GM12878 (cell line): Measurements from ENCODE around the gene PERP. TPM values are rescaled to one million over a fixed set of nuclear protein-coding genes. Genes with fewer than 3 reads are reported as not detected.

Experiments used
- ATAC-seq: fragments of 200-7000 bp; cut with Tn5 transposase; 3 replicates; pipeline ENCODE4 v1.9.1; 2020; ENCODE audit warnings: mild to moderate bottlenecking, moderate library complexity
- BruUV-seq: library from RNA; stranded (reverse); fragments of 400-500 nt; replicated peaks from 2 replicates; lab custom pipeline; 2021; lab: Mats Ljungman, UMichigan
- CTCF ChIA-PET: fragments of 300-600 bp; sonication (Branson Sonifier 250); formaldehyde crosslinking; extraction: SDS; loops from one replicate; lab custom pipeline; 2021; ENCODE audit warnings: inconsistent platforms; lab: Yijun Ruan, JAX
- POLR2A ChIA-PET: fragments of 350-600 bp; formaldehyde crosslinking; extraction: SDS; loops from one replicate; lab custom pipeline; 2021; ENCODE audit warnings: inconsistent platforms; lab: Charles Lee
- RAD21 ChIA-PET: fragments of 300-600 bp; sonication (Branson Sonifier 250); formaldehyde crosslinking; loops from one replicate; lab custom pipeline; 2023; ENCODE audit warnings: antibody characterized with exemption; ENCODE audit not compliant: unreplicated experiment; lab: Charles Lee
- SMC1A ChIA-PET: fragments of 300-600 bp; sonication (Branson Sonifier 250); formaldehyde crosslinking; loops from one replicate; lab custom pipeline; 2023; ENCODE audit not compliant: unreplicated experiment, uncharacterized antibody; lab: Charles Lee
- DNase-seq: peaks from one replicate; pipeline ENCODE4 v3.0.0-alpha.2; 2011; ENCODE audit warnings: low read depth, low spot score
- FAIRE-seq: peaks from 3 replicates; lab custom pipeline; 2011; peaks lifted over from hg19 to GRCh38; lab: Jason Lieb, UNC
- H2AFZ ChIP-seq: 2 replicates; pipeline ENCODE4 v1.6.0; 2011; ENCODE audit warnings: low read depth, low read length, control low read depth; ENCODE audit not compliant: control insufficient read depth
- H3K27ac ChIP-seq: 2 replicates; pipeline ENCODE4 v1.5.1; 2011; ENCODE audit warnings: control low read depth; ENCODE audit not compliant: control insufficient read depth, insufficient read depth
- H3K27me3 ChIP-seq, 2 experiments: replicated peaks in 1 of 2; 2 replicates each; pipeline versions ENCODE4 v1.6.0 to v1.6.1; 2011; ENCODE audit warnings: low read length in 1 of 2; ENCODE audit not compliant: control insufficient read depth in 2 of 2, insufficient read depth in 2 of 2
- H3K36me3 ChIP-seq, 2 experiments: 2 replicates each; pipeline ENCODE4 v1.5.1; 2011; ENCODE audit warnings: low read length in 1 of 2; ENCODE audit not compliant: control insufficient read depth in 2 of 2, insufficient read depth in 2 of 2
- H3K4me1 ChIP-seq: 2 replicates; pipeline ENCODE4 v1.6.1; 2011; ENCODE audit warnings: mild to moderate bottlenecking, low read length, moderate library complexity, mixed read lengths; ENCODE audit not compliant: control insufficient read depth, insufficient read depth
- H3K4me2 ChIP-seq: 2 replicates; pipeline ENCODE4 v1.6.0; 2011; ENCODE audit warnings: control low read depth; ENCODE audit not compliant: control insufficient read depth, insufficient read depth
- H3K4me3 ChIP-seq: fragments of 200-600 bp; sonication (generic); 2 replicates; pipeline ENCODE4 v1.5.1; 2016
- H3K79me2 ChIP-seq: 2 replicates; pipeline ENCODE4 v1.6.0; 2011; ENCODE audit warnings: low read length; ENCODE audit not compliant: control insufficient read depth, insufficient read depth
- H3K9ac ChIP-seq: 2 replicates; pipeline ENCODE4 v1.8.0; 2011; ENCODE audit warnings: low read length, control low read depth, mixed read lengths; ENCODE audit not compliant: control insufficient read depth, insufficient read depth
- H3K9me3 ChIP-seq: replicated peaks from 3 replicates; pipeline ENCODE4 v1.5.1; 2011; ENCODE audit warnings: mild to moderate bottlenecking, low read length; ENCODE audit not compliant: control insufficient read depth, insufficient read depth
- H4K20me1 ChIP-seq: 2 replicates; pipeline ENCODE4 v1.6.0; 2011; ENCODE audit not compliant: control insufficient read depth, insufficient read depth
- BMI1 ChIP-seq: fragments of 450-650 bp; IDR thresholded peaks from 2 replicates; pipeline ENCODE4 v1.6.1; 2016; ENCODE audit warnings: mild to moderate bottlenecking, moderate library complexity, borderline replicate concordance
- ESRRA ChIP-seq: IDR thresholded peaks from 2 replicates; pipeline ENCODE4 v1.6.1; 2012; ENCODE audit warnings: mild to moderate bottlenecking, low read length, improper control_type of control experiment
- KDM1A ChIP-seq: fragments of 200-600 bp; sonication (generic); IDR thresholded peaks from 2 replicates; pipeline ENCODE4 v1.6.1; 2016; ENCODE audit warnings: borderline replicate concordance
- ZNF207 ChIP-seq: fragments of 450-650 bp; IDR thresholded peaks from 2 replicates; pipeline ENCODE4 v1.6.1; 2014; ENCODE audit warnings: antibody characterized with exemption, mild to moderate bottlenecking, borderline replicate concordance
- ZNF622 ChIP-seq: fragments of 450-650 bp; IDR thresholded peaks from 2 replicates; pipeline ENCODE4 v1.6.1; 2017; ENCODE audit warnings: mild to moderate bottlenecking, inconsistent platforms
- whole genome bisulfite sequencing: methylation state at CpG from one replicate; pipeline ENCODE4 v1.1.6; 2016; ENCODE audit warnings: low lambda C conversion rate; ENCODE audit not compliant: insufficient replicate concordance, insufficient coverage; ENCODE audit errors: missing lambda C conversion rate; 5-methylcytosine and 5-hydroxymethylcytosine counted together
- in situ Hi-C: fragments of 300-500 bp; cut with MboI; formaldehyde crosslinking; loops from 9 replicates; pipeline ENCODE4 v1.14.3; 2018; ENCODE audit warnings: mixed read lengths
- intact Hi-C: fragments of 100-400 bp; cut with micrococcal nuclease; formaldehyde crosslinking; loops from one replicate; pipeline ENCODE4 v1.14.2; 2022; ENCODE audit not compliant: unreplicated experiment
- polyA plus RNA-seq, 11 experiments: library from polyadenylated mRNA; depleted of rRNA in 4 of 11; unstranded in 6 of 11; stranded (reverse) in 5 of 11; fragments of >200 nt; fragmentation: Nextera tagmentation in 4 of 11; fragmentation: Illumina TruSeq in 1 of 11; extraction: Ambion mirVana in 4 of 11; extraction: Trizol in 1 of 11; gene quantifications; 1 replicate in 1 of 11; 2 replicates in 10 of 11; pipeline versions ENCODE4 v1.2.1 to v1.2.3, GENCODE V29; 2011 to 2016; ENCODE audit warnings: inconsistent platforms in 2 of 11, missing spikeins in 2 of 11, low read depth in 1 of 11
- total RNA-seq, 4 experiments: library from RNA; depleted of rRNA in 3 of 4; stranded (reverse); fragments of >200 nt in 3 of 4; fragmentation: Illumina TruSeq in 1 of 4; extraction: Trizol in 1 of 4; gene quantifications; 2 replicates each; pipeline versions ENCODE4 v1.2.1 to v1.2.3, GENCODE V29; 2013 to 2021
- TF ChIP-seq, protein P1 (sequence below): fragments of 450-650 bp; IDR thresholded peaks from 2 replicates; pipeline ENCODE4 v1.6.1; 2017; ENCODE audit warnings: low read depth, mild to moderate bottlenecking, moderate library complexity

The PERP gene
- total and polyA plus RNA-seq, 10 of the 15 experiments (the other 5 are each of a cell fraction or from before 2014, with no cell fraction given): 0.37 to 2.4 (median 0.75) TPM

DNA sequence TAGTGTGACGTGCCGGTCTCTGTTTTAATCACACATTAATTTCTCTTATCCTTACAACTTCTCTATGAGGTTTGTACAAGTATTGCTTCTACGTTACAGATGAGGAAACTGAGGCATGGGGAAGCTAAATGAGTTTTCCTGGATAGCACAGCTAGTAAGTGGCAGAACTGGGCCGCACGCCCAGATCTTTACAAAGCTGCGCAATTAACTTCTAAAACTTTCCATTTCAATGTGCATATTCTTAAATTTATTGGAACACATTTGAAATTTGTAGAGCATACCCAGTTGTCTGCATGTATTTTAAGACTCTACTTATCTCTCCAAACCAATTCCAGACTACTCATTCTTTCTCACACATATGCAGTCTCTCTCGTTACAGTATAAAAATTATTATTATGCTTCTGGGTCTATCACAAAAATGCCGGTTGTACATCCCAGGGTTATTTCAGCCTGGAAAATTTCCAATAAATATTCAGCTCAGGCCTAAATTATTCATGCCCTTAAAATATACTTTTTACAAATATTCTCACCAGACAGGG lies 10.2 kb upstream of the PERP start:
- Histone ChIP-seq H3K9me3 (no peaks in the 10 kb centered on the region), H3K4me2 (no peak overlapping the region), H3K27ac (no peak overlapping the region), H3K36me3 (no peaks in the 10 kb centered on the region), H3K4me1 (no peaks in the 10 kb centered on the region), H3K79me2 (no peaks in the 10 kb centered on the region), H2AFZ (no peak overlapping the region), H3K4me3 (no peak overlapping the region), H4K20me1 (no peaks in the 10 kb centered on the region), H3K9ac (no peak overlapping the region), H3K27me3 (peaks cover 0 to 2% of the 10 kb centered on the region in 2 experiments; a peak in 1 of 4 replicates)
- ChIA-PET RAD21 (interaction anchor here (0.6 to 3.0 kb wide), 18 partner anchors 9 to 648 kb away, joined by 3 to 33 read pairs (median 4); no protein-coding TSS in a partner anchor), POLR2A (no interaction called here), SMC1A (interaction anchor here (0.6 to 5.4 kb wide), 17 partner anchors 9 to 1247 kb away, joined by 3 to 46 read pairs (median 5); partner anchors contain the start of gene NHSL1), CTCF (interaction anchor here (0.6 to 8.0 kb wide), 27 partner anchors 9 to 1281 kb away, joined by 3 to 97 read pairs (median 12); partner anchors contain the start of gene HEBP2)
- ATAC-seq (no peak), FAIRE-seq (no peak), DNase-seq (no peak)
- no TSS peak for BruUV-seq
- intact Hi-C loops (loop anchor here (2.0 to 5.0 kb wide), 5 partner anchors 310 to 650 kb away; no protein-coding TSS in a partner anchor), in situ Hi-C loops (loop anchor here (5.0 to 10.0 kb wide), 4 partner anchors 170 to 640 kb away; no protein-coding TSS in a partner anchor)
- 58% methylated on average over 8 of the region's 8 CpGs for WGBS
- TF ChIP-seq ZNF622 (no peak), KDM1A (no peak), BMI1 (no peak), ESRRA (no peak)

DNA sequence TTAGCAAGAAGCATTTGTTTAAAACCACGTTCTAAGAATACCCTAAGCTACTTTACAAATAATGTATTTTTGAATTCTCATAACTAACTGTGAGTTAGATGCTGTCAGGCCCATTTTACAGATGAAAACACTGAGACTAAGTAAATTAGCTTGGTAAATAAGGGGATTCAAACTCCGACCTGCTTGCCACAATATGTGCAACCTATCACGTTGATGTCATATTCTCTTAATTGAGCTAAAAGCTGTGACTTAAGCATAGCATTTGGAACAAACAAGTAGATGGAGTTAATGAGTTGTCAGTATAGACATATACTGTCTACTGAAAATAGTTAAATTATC lies 9.4 kb upstream of the PERP start:
- ATAC-seq: no peak
- in situ Hi-C loops (loop anchor here (5.0 to 10.0 kb wide), 4 partner anchors 171 to 641 kb away; no protein-coding TSS in a partner anchor), intact Hi-C loops (loop anchor here (1.0 to 5.0 kb wide), 7 partner anchors 171 to 651 kb away; partner anchors contain the start of gene HEBP2)
- no peaks in the 10 kb centered on the region for H3K4me1 ChIP-seq
- H3K4me3 ChIP-seq: no peak overlapping the region
- 0% methylated on average over 3 of the region's 3 CpGs for WGBS
- no peak for TF ChIP-seq ZNF207
- TF ChIP-seq, protein P1, sequence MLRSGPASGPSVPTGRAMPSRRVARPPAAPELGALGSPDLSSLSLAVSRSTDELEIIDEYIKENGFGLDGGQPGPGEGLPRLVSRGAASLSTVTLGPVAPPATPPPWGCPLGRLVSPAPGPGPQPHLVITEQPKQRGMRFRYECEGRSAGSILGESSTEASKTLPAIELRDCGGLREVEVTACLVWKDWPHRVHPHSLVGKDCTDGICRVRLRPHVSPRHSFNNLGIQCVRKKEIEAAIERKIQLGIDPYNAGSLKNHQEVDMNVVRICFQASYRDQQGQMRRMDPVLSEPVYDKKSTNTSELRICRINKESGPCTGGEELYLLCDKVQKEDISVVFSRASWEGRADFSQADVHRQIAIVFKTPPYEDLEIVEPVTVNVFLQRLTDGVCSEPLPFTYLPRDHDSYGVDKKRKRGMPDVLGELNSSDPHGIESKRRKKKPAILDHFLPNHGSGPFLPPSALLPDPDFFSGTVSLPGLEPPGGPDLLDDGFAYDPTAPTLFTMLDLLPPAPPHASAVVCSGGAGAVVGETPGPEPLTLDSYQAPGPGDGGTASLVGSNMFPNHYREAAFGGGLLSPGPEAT: no peak
- no peaks in the 10 kb centered on the region for H3K36me3 ChIP-seq
- H3K9ac ChIP-seq: no peak overlapping the region
- no peak overlapping the region for H3K27ac ChIP-seq
- peaks cover 0 to 2% of the 10 kb centered on the region in 2 experiments; a peak in 1 of 4 replicates for H3K27me3 ChIP-seq
- ChIA-PET RAD21 (interaction anchor here (0.6 to 3.0 kb wide), 25 partner anchors 8 to 652 kb away, joined by 3 to 33 read pairs (median 4); partner anchors contain the start of gene HEBP2), SMC1A (interaction anchor here (0.6 to 5.4 kb wide), 28 partner anchors 11 to 1248 kb away, joined by 3 to 46 read pairs (median 4); partner anchors contain the start of gene NHSL1), CTCF (interaction anchor here (0.6 to 8.0 kb wide), 51 partner anchors 8 to 1291 kb away, joined by 3 to 97 read pairs (median 6); partner anchors contain the start of gene HEBP2), POLR2A (no interaction called here)
- DNase-seq: no peak
- H3K79me2 ChIP-seq: no peaks in the 10 kb centered on the region
- no peak for FAIRE-seq
- BruUV-seq: no TSS peak
- no peak overlapping the region for H2AFZ ChIP-seq
- H3K4me2 ChIP-seq: no peak overlapping the region
- no peaks in the 10 kb centered on the region for H3K9me3 ChIP-seq
- H4K20me1 ChIP-seq: no peaks in the 10 kb centered on the region
